ENCODE data around the gene STK32B. TPM values are rescaled to one million over a fixed set of nuclear protein-coding genes. Genes with fewer than 3 reads are reported as not detected.

The STK32B gene
- total and polyA plus RNA-seq, 2 donors (not counting 3 experiments of a cell fraction or from before 2014, with no cell fraction given): 5.6 to 7.8 TPM

DNA sequence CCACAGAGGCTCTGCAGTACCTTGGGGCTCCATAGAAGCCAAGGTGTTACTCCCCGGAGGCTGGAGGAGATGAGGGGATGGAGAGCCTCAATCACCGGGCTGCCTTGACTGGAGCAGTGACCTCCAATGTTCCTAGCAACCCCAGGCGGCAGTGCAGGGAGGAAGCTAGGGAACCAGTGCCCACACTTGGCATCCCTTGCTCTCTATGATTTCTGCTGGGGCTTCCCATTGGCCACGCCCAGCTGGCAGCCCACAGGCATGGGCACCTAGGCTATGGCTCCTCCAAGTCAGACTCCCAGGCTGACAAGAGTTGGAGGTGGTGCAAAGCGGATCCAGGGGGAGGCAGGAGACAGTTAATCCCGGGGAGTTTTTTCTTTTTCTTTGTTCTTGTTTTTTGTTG is 427.4 kb downstream of the STK32B start:
- no peaks in the 10 kb centered on the region for H3K9me1 ChIP-seq (replicated peaks; ENCODE audit: control insufficient read depth, extremely low read depth, insufficient read depth, low read length)
- H3K36me3 ChIP-seq (ENCODE audit: control insufficient read depth in 2 of 2, extremely low read depth in 1 of 2, insufficient read depth in 2 of 2, low read length in 2 of 2): no peaks in the 10 kb centered on the region
- no peak for TF ChIP-seq POLR2AphosphoS5 (IDR thresholded peaks at IDR 0.05; ENCODE audit: insufficient read depth, low read depth, low read length)
- TF ChIP-seq FOS (IDR thresholded peaks at IDR 0.05; ENCODE audit: borderline replicate concordance, insufficient read depth, low read length): no peak
- TF ChIP-seq, protein P1, sequence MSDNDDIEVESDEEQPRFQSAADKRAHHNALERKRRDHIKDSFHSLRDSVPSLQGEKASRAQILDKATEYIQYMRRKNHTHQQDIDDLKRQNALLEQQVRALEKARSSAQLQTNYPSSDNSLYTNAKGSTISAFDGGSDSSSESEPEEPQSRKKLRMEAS (IDR thresholded peaks at IDR 0.05; ENCODE audit: insufficient read depth, insufficient read length): no peak
- no peak for TF ChIP-seq JUN (IDR thresholded peaks at IDR 0.05; ENCODE audit: borderline replicate concordance, insufficient read depth, insufficient read length, low read depth)
- no peak for TF ChIP-seq GATA2 (IDR thresholded peaks at IDR 0.05; ENCODE audit: insufficient read depth, insufficient read length, low read depth, low read length)
- no peak for TF ChIP-seq CTCF (IDR thresholded peaks at IDR 0.05; ENCODE audit: extremely low read depth in 1 of 2, insufficient read depth in 1 of 2, low read depth in 1 of 2, low read length in 2 of 2)
- TF ChIP-seq MYC (IDR thresholded peaks at IDR 0.05; ENCODE audit: low read depth, low read length): no peak
- dilution Hi-C loops (cut with MboI; ENCODE audit: extremely low pct_ligation_motif_present, low sequenced_read_pairs): no loop called here
- FAIRE-seq (no peak), DNase-seq (ENCODE audit: low read depth, low spot score) (no peak)
- no peaks in the 10 kb centered on the region for H3K4me1 ChIP-seq (ENCODE audit: control insufficient read depth, extremely low read depth, insufficient read depth, low read length)
- ChIA-PET CTCF (no interaction called here), POLR2A (no interaction called here)
- intact Hi-C loops (cut with micrococcal nuclease): no loop called here
- no peaks in the 10 kb centered on the region for H3K79me2 ChIP-seq (ENCODE audit: control insufficient read depth, insufficient read depth, low read length)
- no TSS peak for BruUV-seq (replicated peaks)
- H3K4me3 ChIP-seq (replicated peaks in 1 of 3; ENCODE audit: insufficient read depth in 1 of 3, low read depth in 1 of 3, low read length in 3 of 3): no peak overlapping the region
- no peak overlapping the region for H3K27ac ChIP-seq (ENCODE audit: insufficient read depth, low read depth, low read length)
- no peaks in the 10 kb centered on the region for H3K9me3 ChIP-seq (replicated peaks; ENCODE audit: control insufficient read depth, insufficient read depth, low read length)
- H4K20me1 ChIP-seq (replicated peaks; ENCODE audit: control insufficient read depth, extremely low read depth, insufficient read depth, low read length): no peaks in the 10 kb centered on the region
- no peak overlapping the region for H3K4me2 ChIP-seq (ENCODE audit: insufficient read depth, low read length)
- H2AFZ ChIP-seq (ENCODE audit: low read depth, low read length): no peak overlapping the region
- H3K27me3 ChIP-seq (ENCODE audit: control insufficient read depth in 2 of 2, insufficient read depth in 2 of 2, low read length in 2 of 2): no peaks in the 10 kb centered on the region
- no peak overlapping the region for H3K9ac ChIP-seq (replicated peaks; ENCODE audit: extremely low read depth, insufficient read depth, low read length)

Measured in endothelial cell of umbilical vein (primary cell).